22Rv1 (cell line): ENCODE results near the gene PHF24.

ENCODE experiments used
- ZFX ChIP-seq: fragments of 450-650 bp; IDR thresholded peaks from 2 replicates; pipeline ENCODE4 v1.6.1; 2017; ENCODE audit warnings: antibody characterized with exemption, borderline replicate concordance
- TF ChIP-seq, protein P1 (sequence below): fragments of 450-650 bp; IDR thresholded peaks from 2 replicates; pipeline ENCODE4 v1.5.1; 2017; ENCODE audit warnings: mild to moderate bottlenecking

DNA sequence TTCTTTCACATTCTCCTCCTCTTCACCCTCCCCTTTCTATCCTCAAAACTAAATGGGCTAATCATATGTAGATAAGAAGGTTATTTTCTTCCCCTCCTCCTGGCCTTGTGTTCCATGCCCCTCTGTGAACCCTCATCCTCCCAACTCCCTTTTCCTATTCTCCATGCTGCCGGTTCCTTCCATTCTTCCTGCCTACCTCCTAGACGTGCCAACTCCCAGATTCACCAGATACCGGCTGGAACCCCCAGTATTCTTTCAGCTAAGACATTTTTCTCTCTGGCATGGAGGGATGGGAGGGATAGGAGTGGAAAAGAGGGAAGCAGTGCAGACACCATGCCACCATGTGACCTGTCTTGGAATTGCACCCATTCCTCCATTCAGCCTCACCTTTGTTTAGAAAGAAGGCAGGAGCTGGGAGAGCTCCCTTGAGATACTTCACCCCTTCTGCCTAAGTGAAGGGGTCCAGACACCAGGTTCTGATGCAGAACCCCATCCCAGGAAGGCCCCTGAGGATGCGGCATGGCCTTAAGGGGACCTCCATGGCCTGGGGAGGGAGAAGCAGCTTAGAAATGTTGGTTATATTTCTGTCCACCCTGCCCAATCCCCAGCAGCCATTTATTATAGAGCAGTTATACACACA is 36.3 kb downstream of the PHF24 start:
- TF ChIP-seq, protein P1, sequence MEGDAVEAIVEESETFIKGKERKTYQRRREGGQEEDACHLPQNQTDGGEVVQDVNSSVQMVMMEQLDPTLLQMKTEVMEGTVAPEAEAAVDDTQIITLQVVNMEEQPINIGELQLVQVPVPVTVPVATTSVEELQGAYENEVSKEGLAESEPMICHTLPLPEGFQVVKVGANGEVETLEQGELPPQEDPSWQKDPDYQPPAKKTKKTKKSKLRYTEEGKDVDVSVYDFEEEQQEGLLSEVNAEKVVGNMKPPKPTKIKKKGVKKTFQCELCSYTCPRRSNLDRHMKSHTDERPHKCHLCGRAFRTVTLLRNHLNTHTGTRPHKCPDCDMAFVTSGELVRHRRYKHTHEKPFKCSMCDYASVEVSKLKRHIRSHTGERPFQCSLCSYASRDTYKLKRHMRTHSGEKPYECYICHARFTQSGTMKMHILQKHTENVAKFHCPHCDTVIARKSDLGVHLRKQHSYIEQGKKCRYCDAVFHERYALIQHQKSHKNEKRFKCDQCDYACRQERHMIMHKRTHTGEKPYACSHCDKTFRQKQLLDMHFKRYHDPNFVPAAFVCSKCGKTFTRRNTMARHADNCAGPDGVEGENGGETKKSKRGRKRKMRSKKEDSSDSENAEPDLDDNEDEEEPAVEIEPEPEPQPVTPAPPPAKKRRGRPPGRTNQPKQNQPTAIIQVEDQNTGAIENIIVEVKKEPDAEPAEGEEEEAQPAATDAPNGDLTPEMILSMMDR, result peak; percentile 81
- no peak for TF ChIP-seq ZFX
